LHCN-M2 (cell line): ENCODE results near the gene PI4K2B. TPM values are rescaled to one million over a fixed set of nuclear protein-coding genes. Genes with fewer than 3 reads are reported as not detected.
"Not testable (repeated sequence)": the region's sequence is repeated elsewhere in the genome, so short reads cannot be mapped to it uniquely, and the experiment has no call there.

ENCODE experiments used
- DNase-seq: peaks from one replicate; pipeline ENCODE4 v3.0.0-alpha.2; 2012; ENCODE audit warnings: low read depth
- polyA plus RNA-seq: library from polyadenylated mRNA; unstranded; fragments of >200 nt; gene quantifications from one replicate; pipeline ENCODE4 v1.2.1, GENCODE V29; 2012; ENCODE audit warnings: missing spikeins
- total RNA-seq: library from RNA; depleted of rRNA; stranded (reverse); fragments of >200 nt; gene quantifications from 2 replicates; pipeline ENCODE4 v1.2.3, GENCODE V29; 2014; rRNA removed

Gene PI4K2B
- 44.3 and 45.7 TPM in 2 replicates for total RNA-seq
- 8.4 TPM for polyA plus RNA-seq

GRCh38 chr4:25233737-25234389 is at the start of gene PI4K2B:
Gene PI4K2B (plus strand): TSS chr4:25234033. CDS start chr4:25234164, 131 bp downstream.
- DNase-seq = peak; percentile 81

- DNase-seq = peak; percentile 65
Measured at GRCh38 chr4:25184056-25184455, 49.8 kb upstream of the PI4K2B start.

GRCh38 chr4:25190407-25190806 is 43.4 kb upstream of the PI4K2B start:
- no peak for DNase-seq

- no peak for DNase-seq
Measured at GRCh38 chr4:25198713-25199112, 35.1 kb upstream of the PI4K2B start.

GRCh38 chr4:25207997-25208396 is 25.8 kb upstream of the PI4K2B start:
- DNase-seq = no peak

- no peak for DNase-seq
Measured at GRCh38 chr4:25209702-25210101, 24.1 kb upstream of the PI4K2B start.

- no peak for DNase-seq
Measured at GRCh38 chr4:25211721-25212120, 22.1 kb upstream of the PI4K2B start.

GRCh38 chr4:25212822-25213221 is 21.0 kb upstream of the PI4K2B start:
- no peak for DNase-seq

GRCh38 chr4:25213347-25213979 is 20.4 kb upstream of the PI4K2B start:
- no peak for DNase-seq

- not testable (repeated sequence) for DNase-seq
Measured at GRCh38 chr4:25214750-25215149, 19.1 kb upstream of the PI4K2B start.

GRCh38 chr4:25215511-25215910 is 18.3 kb upstream of the PI4K2B start:
- no peak for DNase-seq

GRCh38 chr4:25221377-25221776 is 12.5 kb upstream of the PI4K2B start:
- DNase-seq = no peak

- peak; percentile 42 for DNase-seq
Measured at GRCh38 chr4:25223802-25224375, 9.9 kb upstream of the PI4K2B start.

GRCh38 chr4:25229804-25230203 is 4.0 kb upstream of the PI4K2B start:
- no peak for DNase-seq

GRCh38 chr4:25233194-25233593 is 639 bp upstream of the PI4K2B start:
- DNase-seq = no peak

GRCh38 chr4:25234390-25235370 is 847 bp downstream of the PI4K2B start:
- DNase-seq = peak; percentile 84

- DNase-seq = no peak
Measured at GRCh38 chr4:25235401-25235800, 1.6 kb downstream of the PI4K2B start.

- not testable (repeated sequence) for DNase-seq
Measured at GRCh38 chr4:25236030-25236429, 2.2 kb downstream of the PI4K2B start.

GRCh38 chr4:25236971-25237370 is 3.1 kb downstream of the PI4K2B start:
- no peak for DNase-seq

- DNase-seq = no peak
Measured at GRCh38 chr4:25238052-25238451, 4.2 kb downstream of the PI4K2B start.

GRCh38 chr4:25239528-25239927 is 5.7 kb downstream of the PI4K2B start:
- DNase-seq = not testable (repeated sequence)

- DNase-seq = not testable (repeated sequence)
Measured at GRCh38 chr4:25240754-25241210, 6.9 kb downstream of the PI4K2B start.
